ENCODE data around the gene ANKMY1. TPM values are rescaled to one million over a fixed set of nuclear protein-coding genes. Genes with fewer than 3 reads are reported as not detected.

ANKMY1 gene
- total RNA-seq, 1 experiment from 2014 or later, result 19.5 TPM

GRCh38 chr2:240462707-240463273 lies 95.0 kb downstream of the ANKMY1 start:
- DNase-seq, result no peak
- Histone ChIP-seq H3K27me3 (ENCODE audit: low read length) (no peaks in the 10 kb centered on the region), H3K9me3 (ENCODE audit: low read length) (no peaks in the 10 kb centered on the region), H3K27ac (ENCODE audit: low read length) (no peak overlapping the region), H3K9ac (ENCODE audit: low read length) (no peak overlapping the region), H3F3A (ENCODE audit: low read length, unreplicated experiment) (no peaks in the 10 kb centered on the region), H3K4me1 (ENCODE audit: insufficient read depth, low read length) (no peaks in the 10 kb centered on the region), H3K4me3 (ENCODE audit: low read length) (no peak overlapping the region), H3K9me2 (replicated peaks; ENCODE audit: low read length) (no peaks in the 10 kb centered on the region), H3K4me2 (ENCODE audit: low read length) (no peak overlapping the region), H3K79me2 (ENCODE audit: low read length) (no peaks in the 10 kb centered on the region), H3K36me3 (ENCODE audit: low read depth, low read length) (peaks cover 6% of the 10 kb centered on the region), H4K20me1 (ENCODE audit: low read length) (no peaks in the 10 kb centered on the region), H2AFZ (ENCODE audit: low read length) (no peak overlapping the region)
- intact Hi-C loops (cut with micrococcal nuclease), result no loop called here
- ATAC-seq, result no peak
- POLR2A ChIA-PET (ENCODE audit: unreplicated experiment), result no interaction called here
- CTCF ChIA-PET, result no interaction called here
- TF ChIP-seq, protein P1, sequence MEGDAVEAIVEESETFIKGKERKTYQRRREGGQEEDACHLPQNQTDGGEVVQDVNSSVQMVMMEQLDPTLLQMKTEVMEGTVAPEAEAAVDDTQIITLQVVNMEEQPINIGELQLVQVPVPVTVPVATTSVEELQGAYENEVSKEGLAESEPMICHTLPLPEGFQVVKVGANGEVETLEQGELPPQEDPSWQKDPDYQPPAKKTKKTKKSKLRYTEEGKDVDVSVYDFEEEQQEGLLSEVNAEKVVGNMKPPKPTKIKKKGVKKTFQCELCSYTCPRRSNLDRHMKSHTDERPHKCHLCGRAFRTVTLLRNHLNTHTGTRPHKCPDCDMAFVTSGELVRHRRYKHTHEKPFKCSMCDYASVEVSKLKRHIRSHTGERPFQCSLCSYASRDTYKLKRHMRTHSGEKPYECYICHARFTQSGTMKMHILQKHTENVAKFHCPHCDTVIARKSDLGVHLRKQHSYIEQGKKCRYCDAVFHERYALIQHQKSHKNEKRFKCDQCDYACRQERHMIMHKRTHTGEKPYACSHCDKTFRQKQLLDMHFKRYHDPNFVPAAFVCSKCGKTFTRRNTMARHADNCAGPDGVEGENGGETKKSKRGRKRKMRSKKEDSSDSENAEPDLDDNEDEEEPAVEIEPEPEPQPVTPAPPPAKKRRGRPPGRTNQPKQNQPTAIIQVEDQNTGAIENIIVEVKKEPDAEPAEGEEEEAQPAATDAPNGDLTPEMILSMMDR (conservative IDR thresholded peaks at IDR 0.05; ENCODE audit: low read depth, low read length), result no peak
- TF ChIP-seq EZH2phosphoT487 (IDR thresholded peaks at IDR 0.05; ENCODE audit: borderline replicate concordance, low read length) (no peak), EZH2 (IDR thresholded peaks at IDR 0.05; ENCODE audit: low read length, unreplicated experiment) (no peak)
- no TSS peak for BruUV-seq (replicated peaks)

GRCh38 chr2:240462073-240462706 lies 95.6 kb downstream of the ANKMY1 start:
- no peaks in the 10 kb centered on the region for H3K9me2 ChIP-seq (replicated peaks; ENCODE audit: low read length)
- no peak for DNase-seq
- CTCF ChIA-PET, result no interaction called here

More at GRCh38 chr2:240462073-240462706, 95.6 kb downstream of the ANKMY1 start:
- no TSS peak for BruUV-seq (replicated peaks)
- TF ChIP-seq EZH2phosphoT487 (IDR thresholded peaks at IDR 0.05; ENCODE audit: borderline replicate concordance, low read length) (no peak), EZH2 (IDR thresholded peaks at IDR 0.05; ENCODE audit: low read length, unreplicated experiment) (no peak)
- TF ChIP-seq, protein P1 (conservative IDR thresholded peaks at IDR 0.05; ENCODE audit: low read depth, low read length), result no peak
- Histone ChIP-seq H3K27me3 (ENCODE audit: low read length) (no peaks in the 10 kb centered on the region), H3K4me2 (ENCODE audit: low read length) (no peak overlapping the region), H2AFZ (ENCODE audit: low read length) (no peak overlapping the region), H3K79me2 (ENCODE audit: low read length) (no peaks in the 10 kb centered on the region), H3K4me1 (ENCODE audit: insufficient read depth, low read length) (no peaks in the 10 kb centered on the region), H4K20me1 (ENCODE audit: low read length) (no peaks in the 10 kb centered on the region), H3K4me3 (ENCODE audit: low read length) (no peak overlapping the region), H3K27ac (ENCODE audit: low read length) (no peak overlapping the region), H3K9ac (ENCODE audit: low read length) (no peak overlapping the region), H3F3A (ENCODE audit: low read length, unreplicated experiment) (no peaks in the 10 kb centered on the region), H3K36me3 (ENCODE audit: low read depth, low read length) (peaks cover 6% of the 10 kb centered on the region), H3K9me3 (ENCODE audit: low read length) (no peaks in the 10 kb centered on the region)
- intact Hi-C loops (cut with micrococcal nuclease), result no loop called here
- ATAC-seq, result no peak
- POLR2A ChIA-PET (ENCODE audit: unreplicated experiment), result no interaction called here

Data from PC-3 (cell line).